ENCODE data around the gene SETD6. TPM values are rescaled to one million over a fixed set of nuclear protein-coding genes. Genes with fewer than 3 reads are reported as not detected.

Gene SETD6
- total RNA-seq, 4 donors from 2014 or later: 32.8 to 74.2 (median 52.9) TPM

DNA sequence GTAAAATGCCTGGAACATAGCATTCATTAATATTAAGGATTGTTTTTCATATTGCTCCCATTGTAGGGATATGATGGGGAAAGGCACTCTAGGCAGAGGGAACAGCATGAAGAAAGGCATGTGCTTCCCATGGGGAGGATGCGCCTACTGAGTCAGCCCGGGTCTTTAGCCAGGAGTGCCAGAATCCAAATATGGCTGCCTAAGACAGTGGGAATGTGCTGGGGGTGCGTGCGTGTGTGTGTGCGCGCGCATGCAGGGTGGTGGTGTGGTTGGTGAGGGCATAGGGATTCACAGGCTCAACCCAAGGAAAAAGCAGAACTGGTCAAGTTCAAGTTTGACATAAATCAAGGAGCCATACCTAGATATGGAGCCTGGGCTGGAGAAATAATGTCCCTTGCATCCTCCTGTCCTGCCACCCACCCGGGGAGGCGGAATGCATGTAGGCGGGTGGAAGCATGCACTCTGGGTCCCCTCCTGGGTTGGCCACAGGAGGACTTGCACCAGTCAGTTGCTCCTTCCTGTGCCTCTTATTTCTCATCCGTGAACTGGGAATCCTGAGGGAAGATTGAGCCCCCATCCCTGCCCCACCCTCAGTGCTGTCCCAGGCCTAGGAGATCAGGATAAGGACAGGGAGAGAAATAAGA lies 34.0 kb upstream of the SETD6 start:
- TF ChIP-seq, protein P1, sequence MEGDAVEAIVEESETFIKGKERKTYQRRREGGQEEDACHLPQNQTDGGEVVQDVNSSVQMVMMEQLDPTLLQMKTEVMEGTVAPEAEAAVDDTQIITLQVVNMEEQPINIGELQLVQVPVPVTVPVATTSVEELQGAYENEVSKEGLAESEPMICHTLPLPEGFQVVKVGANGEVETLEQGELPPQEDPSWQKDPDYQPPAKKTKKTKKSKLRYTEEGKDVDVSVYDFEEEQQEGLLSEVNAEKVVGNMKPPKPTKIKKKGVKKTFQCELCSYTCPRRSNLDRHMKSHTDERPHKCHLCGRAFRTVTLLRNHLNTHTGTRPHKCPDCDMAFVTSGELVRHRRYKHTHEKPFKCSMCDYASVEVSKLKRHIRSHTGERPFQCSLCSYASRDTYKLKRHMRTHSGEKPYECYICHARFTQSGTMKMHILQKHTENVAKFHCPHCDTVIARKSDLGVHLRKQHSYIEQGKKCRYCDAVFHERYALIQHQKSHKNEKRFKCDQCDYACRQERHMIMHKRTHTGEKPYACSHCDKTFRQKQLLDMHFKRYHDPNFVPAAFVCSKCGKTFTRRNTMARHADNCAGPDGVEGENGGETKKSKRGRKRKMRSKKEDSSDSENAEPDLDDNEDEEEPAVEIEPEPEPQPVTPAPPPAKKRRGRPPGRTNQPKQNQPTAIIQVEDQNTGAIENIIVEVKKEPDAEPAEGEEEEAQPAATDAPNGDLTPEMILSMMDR (IDR thresholded peaks at IDR 0.05): no peak
- no peak for TF ChIP-seq POLR2A (IDR thresholded peaks at IDR 0.05)

DNA sequence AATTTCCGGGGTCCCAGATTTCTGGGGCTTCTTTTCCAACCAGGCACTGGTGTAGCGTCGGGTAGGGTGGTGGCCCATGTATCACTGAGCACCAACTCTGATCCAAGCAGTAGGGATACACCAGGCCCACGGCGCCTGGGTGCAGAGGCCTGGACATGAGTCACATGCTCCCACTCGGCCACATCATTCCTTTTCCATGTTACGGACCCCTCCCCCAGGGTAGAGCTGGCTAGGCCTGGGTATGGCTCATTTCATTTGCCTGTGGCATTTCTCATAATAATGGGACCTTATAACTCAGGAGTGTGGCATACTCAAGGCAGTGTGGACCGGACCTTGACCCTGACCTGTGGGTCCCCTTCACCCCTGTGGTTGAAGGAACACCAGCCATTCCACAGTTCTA lies 33.4 kb upstream of the SETD6 start:
- intact Hi-C loops (cut with DNase I; ENCODE audit: low total_unique reads): no loop called here
- TF ChIP-seq POLR2A (IDR thresholded peaks at IDR 0.05): no peak
- TF ChIP-seq, protein P1 (IDR thresholded peaks at IDR 0.05): no peak
- DNase-seq (ENCODE audit: low spot score in 2 of 2): no peak
- WGBS, 2 donors: 85 to 90% methylated on average over 8 of the region's 8 CpGs
- no peak overlapping the region for H3K4me3 ChIP-seq (ENCODE audit: low read depth, poor library complexity, severe bottlenecking)

More for the DNA sequence above, 34.0 kb upstream of the SETD6 start:
- intact Hi-C loops (cut with DNase I; ENCODE audit: low total_unique reads): no loop called here
- no peak for DNase-seq (ENCODE audit: low spot score in 2 of 2)
- WGBS, 2 donors: 88 to 97% methylated on average over 11 of the region's 11 CpGs
- H3K4me3 ChIP-seq (ENCODE audit: low read depth, poor library complexity, severe bottlenecking): no peak overlapping the region

DNA sequence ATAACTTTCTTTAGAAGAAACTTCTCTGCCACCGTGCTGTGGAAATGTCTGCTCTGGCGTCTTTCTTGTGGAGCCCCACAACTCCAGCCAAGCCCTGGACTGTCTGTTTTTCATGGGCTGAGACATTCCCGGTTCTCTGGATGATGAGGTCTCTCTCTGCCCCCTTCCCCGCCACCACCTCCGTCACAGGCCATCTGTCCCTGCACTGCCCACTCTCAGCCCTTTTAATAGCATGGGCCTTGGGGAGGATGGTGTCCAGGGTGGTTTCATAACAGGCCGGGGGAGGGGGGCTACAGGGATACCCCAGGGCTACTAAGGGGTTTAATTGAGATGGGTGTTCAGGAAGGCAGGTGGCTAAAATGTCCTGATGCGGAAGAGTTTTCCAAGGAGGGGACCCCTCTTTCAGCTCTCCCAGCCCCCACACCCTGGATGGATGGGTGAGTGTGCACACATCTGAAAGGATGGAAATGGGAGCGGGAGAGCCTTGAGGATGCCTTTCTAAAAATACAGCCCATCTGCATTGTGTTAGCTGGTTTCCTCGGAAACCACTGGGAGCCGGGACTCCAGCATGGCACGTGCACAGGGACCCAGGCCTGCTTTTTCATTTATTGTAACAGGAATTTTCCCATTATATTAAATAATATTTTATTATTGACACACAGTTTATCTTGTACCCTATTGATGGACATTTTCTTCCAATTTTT lies 30.0 kb upstream of the SETD6 start:
- no peak overlapping the region for H3K4me3 ChIP-seq (ENCODE audit: low read depth, poor library complexity, severe bottlenecking)
- WGBS, 2 donors: 64 to 75% methylated on average over 11 of the region's 11 CpGs
- TF ChIP-seq, protein P1 (IDR thresholded peaks at IDR 0.05): no peak
- TF ChIP-seq POLR2A (IDR thresholded peaks at IDR 0.05): no peak
- intact Hi-C loops (cut with DNase I; ENCODE audit: low total_unique reads): loop anchor here (5.0 kb wide), 1 partner anchor 138 kb away; no protein-coding TSS in a partner anchor
- no peak for DNase-seq (ENCODE audit: low spot score in 2 of 2)

DNA sequence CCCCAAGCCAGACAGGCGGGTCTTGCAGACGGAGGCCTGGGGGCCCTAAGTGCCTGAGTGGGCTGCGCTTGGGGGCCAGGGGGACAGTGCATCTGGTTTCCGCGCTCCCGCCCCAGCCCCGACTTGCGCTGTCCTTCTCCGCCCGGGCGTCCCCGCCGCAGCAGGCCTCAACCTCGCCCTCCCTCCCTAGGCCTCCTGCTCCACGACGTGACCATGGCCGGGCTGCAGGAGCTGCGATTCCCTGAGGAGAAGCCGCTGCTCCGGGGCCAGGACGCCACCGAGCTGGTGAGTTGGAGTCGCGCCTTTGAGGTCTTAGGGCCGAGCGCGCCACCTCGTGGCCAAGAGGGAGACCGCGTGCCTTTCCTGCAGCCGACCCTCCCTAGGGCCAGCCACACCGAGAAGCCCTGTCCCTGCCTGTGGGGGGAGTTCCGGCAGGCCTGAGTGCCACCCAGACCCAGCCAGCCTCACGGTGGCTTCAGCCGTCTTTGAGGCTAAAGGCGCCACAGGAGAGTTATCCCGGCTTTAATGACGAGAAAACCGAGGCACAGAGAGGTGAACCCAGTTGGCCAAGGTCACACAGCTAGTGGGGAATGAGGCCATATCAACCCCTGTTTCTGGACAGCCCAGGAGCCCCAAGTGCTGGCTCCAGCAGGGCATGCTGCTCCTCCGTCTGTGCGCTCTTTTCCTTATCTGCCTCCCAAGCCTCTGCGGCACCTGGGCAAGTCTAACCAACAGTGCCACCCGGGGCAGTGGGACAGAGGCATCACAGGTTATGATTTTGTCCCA lies 27.6 kb upstream of the SETD6 start:
- intact Hi-C loops (cut with DNase I; ENCODE audit: low total_unique reads): loop anchor here (5.0 kb wide), 1 partner anchor 140 kb away; no protein-coding TSS in a partner anchor
- WGBS, 2 donors: 16 to 26% methylated on average over 30 to 41 of the region's 43 CpGs
- DNase-seq (ENCODE audit: low spot score in 2 of 2): peak; percentile 63 to 95
- no peak overlapping the region for H3K4me3 ChIP-seq (ENCODE audit: low read depth, poor library complexity, severe bottlenecking)
- TF ChIP-seq POLR2A (IDR thresholded peaks at IDR 0.05): no peak
- TF ChIP-seq, protein P1 (IDR thresholded peaks at IDR 0.05): peak in 1 of 3 donors; percentile 74

DNA sequence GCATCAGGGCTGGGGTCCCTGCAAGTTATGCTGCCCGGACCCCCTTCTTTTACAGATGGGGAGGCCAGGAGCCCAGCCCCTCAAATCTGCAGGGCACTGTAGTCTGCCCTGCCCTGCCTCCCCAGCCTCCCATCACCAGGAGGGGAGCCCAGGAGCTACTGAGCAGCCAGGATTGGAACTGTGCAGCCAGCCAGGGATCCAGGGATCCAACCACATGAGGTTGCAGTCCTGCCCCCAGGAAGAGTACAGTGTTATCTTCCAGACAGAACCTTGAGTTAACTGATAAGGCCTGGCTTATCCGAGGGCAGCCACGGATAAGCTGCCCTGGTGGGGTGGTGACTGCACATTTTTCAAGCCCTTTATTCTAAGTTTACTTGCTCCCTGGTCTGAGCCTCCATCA lies 26.8 kb upstream of the SETD6 start:
- no peak for TF ChIP-seq POLR2A (IDR thresholded peaks at IDR 0.05)
- TF ChIP-seq, protein P1 (IDR thresholded peaks at IDR 0.05): no peak
- no peak overlapping the region for H3K4me3 ChIP-seq (ENCODE audit: low read depth, poor library complexity, severe bottlenecking)
- 65 to 75% methylated on average over 3 of the region's 3 CpGs for WGBS, 2 donors
- no peak for DNase-seq (ENCODE audit: low spot score in 2 of 2)
- intact Hi-C loops (cut with DNase I; ENCODE audit: low total_unique reads): loop anchor here (5.0 kb wide), 1 partner anchor 141 kb away; no protein-coding TSS in a partner anchor

Data from lower leg skin (tissue), 4 donors.